ENCODE measurements around the gene RRAGD.

RRAGD gene

GRCh38 chr6:89371849-89372505 is 40.1 kb downstream of the RRAGD start:
- DNase-seq, result peak; percentile 42

GRCh38 chr6:89368999-89369398 is 43.1 kb downstream of the RRAGD start:
- no peak for DNase-seq

DNA sequence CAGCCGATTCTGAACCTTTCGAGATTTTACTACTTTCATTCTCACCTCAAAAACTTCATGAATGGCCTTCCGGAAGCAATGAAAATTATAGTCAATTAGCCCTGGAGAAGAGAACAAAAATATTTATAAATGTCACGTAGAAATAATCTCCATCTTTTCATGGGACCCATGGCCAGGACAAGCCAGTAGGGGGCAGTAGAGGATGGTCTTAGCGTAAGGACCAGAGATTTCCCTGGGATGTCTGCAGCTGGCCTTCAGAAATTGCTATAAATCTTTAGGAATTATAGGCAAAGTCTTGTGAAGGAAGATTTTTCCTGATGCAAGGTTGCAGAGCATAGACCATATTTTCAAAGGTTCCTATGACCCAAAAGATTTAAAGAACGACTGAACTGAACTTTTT is 44.0 kb downstream of the RRAGD start:
- peak; percentile 7 for DNase-seq

DNA sequence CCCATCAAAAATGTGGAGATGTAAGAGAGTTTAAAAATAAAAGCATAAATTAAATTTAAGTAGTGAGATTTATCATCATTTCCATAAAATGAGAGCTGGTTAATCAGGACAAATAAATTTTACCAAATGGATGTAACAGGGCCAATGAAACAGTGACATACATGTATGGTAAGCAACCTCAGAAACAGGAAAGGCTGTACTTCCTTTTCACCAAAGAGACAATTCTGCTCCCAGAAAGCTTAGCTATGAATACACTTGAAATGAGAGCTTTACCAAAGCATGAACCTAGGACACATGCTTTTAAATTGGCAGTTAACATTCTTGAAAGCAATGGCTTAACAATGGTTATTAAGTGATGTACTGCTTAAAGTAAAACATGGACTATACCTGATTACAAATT is 47.5 kb downstream of the RRAGD start:
- DNase-seq, result no peak

- DNase-seq, result no peak
These were observed 50.9 kb downstream of the RRAGD start for GRCh38 chr6:89361171-89361570.

DNA sequence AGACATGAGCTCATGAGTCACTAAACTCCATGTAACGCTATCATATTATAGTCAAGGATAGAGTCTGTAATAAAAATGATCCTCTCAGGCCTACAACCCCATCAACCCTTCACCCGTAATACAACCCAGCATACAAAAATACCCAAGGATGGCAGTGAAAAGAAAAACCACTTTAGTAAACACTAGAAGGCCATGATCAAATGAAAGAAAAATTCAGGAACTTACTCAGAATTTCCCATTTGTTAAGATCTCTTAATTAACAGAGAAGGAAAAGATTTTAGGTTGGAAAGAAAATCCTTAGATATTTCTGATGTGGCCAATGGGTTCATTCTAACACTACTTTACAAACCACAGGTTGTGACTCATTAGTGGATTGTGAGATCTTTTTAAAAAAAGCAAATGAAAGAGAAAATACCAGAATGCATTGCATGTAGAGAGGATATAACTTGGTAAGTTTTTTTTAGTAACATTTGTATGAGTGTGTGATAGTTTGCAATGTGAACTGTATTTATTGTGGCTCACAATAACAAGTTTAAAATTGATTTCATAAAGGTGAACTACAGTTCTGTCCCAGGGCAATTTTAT is 51.6 kb downstream of the RRAGD start:
- DNase-seq, result no peak

DNA sequence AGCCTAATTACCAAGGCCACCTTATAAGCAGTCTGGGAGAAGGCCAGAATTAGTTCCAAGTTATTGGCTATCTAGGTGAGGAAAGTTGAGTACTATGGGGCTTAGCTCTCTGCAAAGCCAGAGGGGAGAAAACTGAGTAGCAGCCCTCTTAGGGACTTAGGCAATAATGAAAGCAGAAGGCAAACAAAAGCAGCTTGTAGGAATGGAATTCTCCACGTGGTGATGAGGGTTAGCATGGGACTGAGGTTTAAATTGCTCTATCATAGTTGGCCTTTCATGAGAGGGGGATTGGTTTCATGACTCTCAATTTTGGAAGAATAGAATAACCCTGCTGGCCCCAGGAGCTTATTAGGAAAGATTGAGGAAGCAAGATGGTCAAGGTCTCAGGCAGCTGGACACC is 52.5 kb downstream of the RRAGD start:
- no peak for DNase-seq

GRCh38 chr6:89357390-89357789 is 54.7 kb downstream of the RRAGD start:
- no peak for DNase-seq

DNA sequence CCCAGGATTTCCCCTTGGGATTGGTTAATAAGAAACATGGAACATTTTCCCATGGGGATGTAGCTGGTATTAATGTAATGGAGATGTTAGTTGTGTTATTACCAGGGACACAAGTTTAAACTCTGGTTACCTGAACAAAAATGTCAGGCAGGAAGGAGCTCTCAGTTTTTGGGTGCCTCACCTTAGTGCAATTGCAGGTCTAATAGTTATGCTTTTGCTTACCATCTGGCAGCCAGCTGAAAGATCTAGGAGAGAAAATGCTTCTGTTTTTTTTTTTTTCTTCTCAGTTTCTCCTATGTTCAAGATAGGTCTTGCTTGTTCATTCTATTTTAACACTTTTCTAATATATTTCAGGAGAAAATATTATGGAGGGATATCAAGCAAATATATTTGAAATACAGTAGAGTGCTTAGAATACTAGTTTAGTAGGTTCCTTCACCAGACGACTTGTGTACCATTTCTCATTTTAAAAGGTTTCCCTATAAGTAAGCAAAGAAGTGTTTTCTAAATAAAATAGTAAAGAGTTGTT is 55.4 kb downstream of the RRAGD start:
- no peak for DNase-seq

DNA sequence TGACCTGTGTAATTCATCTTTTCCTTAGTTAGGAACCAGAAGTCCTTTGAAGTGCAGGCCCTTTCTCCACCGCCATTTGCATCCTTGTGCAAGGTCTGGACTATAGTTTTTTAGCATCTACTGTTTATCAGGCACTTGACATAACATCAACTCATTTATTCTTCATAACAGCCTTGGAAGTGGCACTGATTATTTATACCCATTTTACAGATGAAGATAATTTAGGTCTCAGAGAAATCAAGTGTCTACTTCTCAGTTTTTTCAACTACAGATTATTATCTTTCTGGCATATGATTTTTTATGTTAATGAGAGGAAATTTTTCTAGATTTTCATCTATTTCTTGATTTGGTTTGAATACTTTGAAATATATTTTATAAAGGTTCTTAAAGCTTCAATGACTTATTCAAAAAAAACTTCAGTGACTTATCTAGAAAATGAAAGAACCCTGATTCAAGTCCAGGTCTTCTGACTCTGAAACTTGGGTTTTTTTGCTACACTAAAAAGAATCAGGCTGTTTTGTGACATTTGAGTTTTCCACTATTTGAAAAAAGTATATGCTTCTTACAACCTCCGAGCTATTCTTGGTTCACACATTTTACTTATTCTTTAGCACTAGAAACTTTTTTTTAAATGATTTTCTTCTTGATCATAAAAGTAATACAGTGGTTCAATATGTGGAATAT is 56.4 kb downstream of the RRAGD start:
- no peak for DNase-seq

DNA sequence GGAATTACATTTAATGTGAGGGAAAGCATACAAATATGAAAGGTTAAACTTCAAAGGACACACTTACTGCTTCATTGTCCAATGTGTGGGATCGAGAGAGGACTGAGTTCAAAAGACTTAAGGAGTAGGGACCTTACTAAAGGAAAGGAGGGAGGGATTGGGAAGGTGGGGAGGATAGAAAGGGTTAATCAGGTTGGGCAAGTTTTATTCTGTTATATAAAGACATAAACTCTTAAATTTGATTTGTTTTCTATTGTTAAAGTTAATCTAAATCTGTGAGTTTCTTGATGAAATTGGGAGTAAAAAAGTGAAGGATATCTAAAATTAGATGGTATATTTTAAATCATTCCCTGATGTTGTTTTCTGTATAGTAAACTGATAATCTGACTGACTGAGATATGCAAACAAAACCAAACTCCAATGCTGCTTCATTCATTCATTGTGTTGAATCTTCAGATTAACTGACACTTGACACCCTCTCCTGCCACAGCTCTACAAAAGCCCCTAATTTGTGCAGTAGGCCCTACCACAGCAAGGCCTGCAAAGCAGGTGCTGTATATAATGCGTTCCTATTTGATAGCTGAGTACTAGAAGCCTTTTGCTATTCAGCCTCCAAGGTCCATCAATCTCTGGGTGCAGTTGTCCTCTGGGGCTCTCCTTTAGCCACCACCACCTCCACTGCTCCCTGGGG is 58.2 kb downstream of the RRAGD start:
- no peak for DNase-seq

DNA sequence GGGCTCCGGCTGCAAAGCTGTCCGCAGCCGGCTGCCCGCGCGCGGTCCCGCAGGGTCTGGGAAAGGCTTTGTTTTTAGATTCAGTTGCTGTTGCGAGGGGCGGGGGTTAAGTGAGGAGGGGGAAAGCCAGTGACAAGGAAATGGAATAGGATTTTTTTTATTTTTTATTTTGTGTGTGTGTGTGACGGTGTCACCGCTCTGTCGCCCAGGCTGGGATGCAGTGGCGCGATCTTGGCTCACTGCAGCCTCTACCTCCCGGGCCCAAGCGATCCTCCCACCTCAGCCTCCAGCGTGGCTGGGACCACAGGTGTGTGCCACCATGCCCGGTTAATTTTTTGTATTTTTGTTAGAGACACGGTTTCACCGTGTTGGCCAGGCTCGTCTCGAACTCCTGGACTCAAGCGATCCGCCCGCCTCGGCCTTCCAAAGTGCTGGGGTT is 58.9 kb downstream of the RRAGD start:
- no peak for DNase-seq

DNA sequence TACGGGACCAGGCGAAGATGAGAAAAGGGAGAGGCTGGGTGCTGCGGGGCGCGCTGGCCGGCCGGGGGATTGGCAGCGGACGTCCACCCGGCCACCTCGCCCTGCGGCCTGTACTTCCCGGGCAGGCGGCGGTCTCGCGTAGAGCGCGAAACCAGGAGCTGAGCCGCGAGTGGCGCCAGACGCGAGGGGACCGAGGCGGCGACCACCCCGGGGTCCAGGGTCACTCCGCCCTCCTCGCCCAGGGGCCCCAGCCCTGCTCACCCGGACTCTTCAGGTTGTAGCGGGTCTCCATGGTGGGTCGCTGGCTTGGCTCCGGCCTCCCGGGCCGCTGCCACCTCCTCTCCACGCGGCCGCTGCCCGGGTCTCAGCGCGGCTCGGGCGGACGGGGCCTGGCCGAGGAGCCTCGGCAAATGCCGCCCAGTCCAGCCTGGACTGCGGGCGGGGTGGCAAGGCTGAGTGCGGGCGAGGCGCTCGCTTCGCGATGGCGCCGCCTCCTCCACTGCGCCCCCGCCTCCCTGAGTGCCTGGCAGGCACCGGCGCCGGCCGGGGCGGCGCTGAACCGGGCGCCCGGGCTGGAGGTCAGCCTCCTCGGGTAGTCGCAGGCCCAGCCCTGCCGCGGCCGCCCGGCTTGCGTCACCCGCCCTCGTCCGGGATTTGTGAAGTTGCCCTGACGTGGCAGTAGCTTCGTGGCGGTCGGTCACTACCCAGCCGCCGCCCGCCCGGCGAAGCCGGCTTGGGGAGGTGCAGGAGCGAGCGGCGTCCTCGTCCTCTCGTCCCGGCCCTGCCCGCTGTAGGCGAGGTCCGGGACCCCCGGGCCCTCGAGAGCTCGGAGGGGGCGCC is 59.6 kb downstream of the RRAGD start, which contains the start of gene UBE2J1:
TSS of gene UBE2J1 (minus strand) at position 445 of the 840 bp plus-strand sequence. CDS start at position 292, 153 bp downstream.
- peak; percentile 66 for DNase-seq

GRCh38 chr6:89351671-89352277 is 60.3 kb downstream of the RRAGD start:
- no peak for DNase-seq

GRCh38 chr6:89350281-89350966 is 61.6 kb downstream of the RRAGD start:
- no peak for DNase-seq

DNA sequence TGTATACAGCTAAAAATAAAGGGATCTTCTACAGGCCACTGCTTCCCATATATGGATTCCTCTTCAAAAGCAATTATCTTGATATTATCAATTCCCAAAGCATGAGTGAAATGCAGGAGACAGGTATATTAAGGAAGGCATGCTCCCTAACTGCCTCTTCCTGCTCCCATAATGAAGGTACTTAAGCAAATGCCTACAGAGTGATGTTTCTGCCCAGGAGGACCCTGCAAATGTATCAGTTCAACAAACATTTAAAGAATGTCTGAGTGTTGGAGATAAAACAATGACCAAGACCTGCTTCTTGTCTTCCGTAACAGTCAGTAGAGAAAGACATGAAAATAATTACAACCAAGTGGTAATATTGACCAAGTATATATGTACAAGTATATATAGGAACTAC is 63.7 kb downstream of the RRAGD start:
- no peak for DNase-seq

DNA sequence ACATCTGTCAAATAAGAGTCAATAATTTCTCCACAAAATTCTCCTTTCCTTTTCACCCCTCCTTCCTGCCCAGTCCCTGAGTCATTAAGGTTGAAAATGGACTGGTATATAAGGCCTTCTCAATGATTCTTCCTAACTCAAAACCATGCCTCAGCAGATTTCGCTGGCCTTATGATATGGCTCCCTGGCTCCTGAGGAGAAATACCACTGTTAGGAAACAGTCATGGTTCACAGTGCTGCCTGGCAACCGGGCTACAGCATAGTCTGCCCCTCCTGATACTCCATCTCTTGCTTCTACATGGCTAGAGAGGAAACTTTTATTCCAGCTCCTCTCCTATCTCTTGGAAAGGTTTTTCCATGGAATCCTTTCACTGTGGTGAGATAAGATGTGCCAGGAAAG is 64.2 kb downstream of the RRAGD start:
- DNase-seq, result no peak

- DNase-seq, result no peak
These were observed 65.6 kb downstream of the RRAGD start for GRCh38 chr6:89346433-89346832.

GRCh38 chr6:89339565-89339964 is 72.5 kb downstream of the RRAGD start:
- DNase-seq, result no peak

DNA sequence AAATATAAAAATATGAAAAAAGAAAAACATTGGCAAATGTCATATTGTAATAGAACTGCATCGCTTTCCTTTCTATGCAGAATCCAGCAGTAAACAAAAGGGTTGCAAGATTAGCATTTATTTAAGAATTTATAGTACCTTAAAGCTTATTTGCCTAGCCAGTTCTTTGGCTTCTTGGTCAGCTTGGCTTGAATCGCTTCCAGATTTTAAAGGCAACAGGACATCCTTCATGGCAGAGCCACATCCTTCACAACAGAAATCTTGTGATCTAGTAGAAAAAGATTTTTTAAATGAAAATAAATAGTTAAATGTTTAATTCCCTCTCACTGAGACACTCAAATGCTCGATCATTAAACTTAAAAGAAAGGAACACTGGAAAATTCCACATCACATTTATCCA is 76.9 kb downstream of the RRAGD start:
- DNase-seq, result no peak

DNA sequence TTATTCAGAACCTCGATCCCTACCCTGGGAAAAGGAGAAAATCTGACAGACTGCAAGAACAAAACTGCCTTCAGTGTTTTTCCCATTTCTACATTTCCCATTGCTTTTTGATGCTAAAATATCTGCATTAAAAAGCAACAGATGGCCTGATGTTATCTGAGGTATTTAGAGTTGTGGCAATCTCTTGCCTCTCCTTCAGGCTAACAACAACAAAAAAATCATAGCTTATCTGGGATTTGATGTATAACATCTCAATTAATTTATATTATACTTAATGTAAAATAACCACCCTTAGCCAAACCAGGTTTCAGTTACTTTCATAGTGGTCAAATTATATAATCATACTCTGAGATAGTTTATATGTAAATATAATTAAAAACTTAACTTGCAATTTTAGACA is 81.2 kb downstream of the RRAGD start:
- no peak for DNase-seq
